Mucosa of descending colon (tissue), 3 donors: ENCODE results near the gene NR1D2. TPM values are rescaled to one million over a fixed set of nuclear protein-coding genes. Genes with fewer than 3 reads are reported as not detected.

Experiments used
- ATAC-seq: fragments of 200-7000 bp; cut with Tn5 transposase; one replicate; pipeline ENCODE4 v1.9.1; 2020; ENCODE audit warnings: mild to moderate bottlenecking, moderate library complexity
- DNase-seq, 3 donors: peaks; one replicate each; pipeline ENCODE4 v3.0.0-alpha.2; 2020
- H3K36me3 ChIP-seq: fragments of 200-600 bp; one replicate; pipeline ENCODE4 v1.8.0; 2021; ENCODE audit warnings: low read depth, mild to moderate bottlenecking
- H3K4me1 ChIP-seq: fragments of 200-600 bp; one replicate; pipeline ENCODE4 v1.8.0; 2021; ENCODE audit warnings: low read depth, mild to moderate bottlenecking
- H3K4me3 ChIP-seq: fragments of 200-600 bp; one replicate; pipeline ENCODE4 v1.8.0; 2021; ENCODE audit warnings: mild to moderate bottlenecking
- H3K9me3 ChIP-seq: fragments of 200-600 bp; one replicate; pipeline ENCODE4 v1.8.0; 2021; ENCODE audit warnings: mild to moderate bottlenecking
- CTCF ChIP-seq: fragments of 200-600 bp; IDR thresholded peaks from one replicate; pipeline ENCODE4 v1.8.0; 2022; ENCODE audit warnings: antibody characterized with exemption, mild to moderate bottlenecking
- intact Hi-C, 2 donors: fragments of 100-400 bp; cut with DNase I in 1 of 2; cut with micrococcal nuclease in 1 of 2; formaldehyde crosslinking; loops; one replicate each; pipeline versions ENCODE4 v1.11.0 to v1.11.1; 2022; cut with DNase I, micrococcal nuclease
- total RNA-seq, 3 donors: library from RNA; stranded (reverse); fragmentation: NEBNext Ultra II Directional in 2 of 3; extraction: Animal tissue kit (Norgen Biotek cat#: 25700) in 2 of 3; gene quantifications; one replicate each; pipeline versions ENCODE4 v1.2.1 to v1.2.4, GENCODE V29; 2021 to 2023
- donor health status: DM: no; HTN: no; CAD: no; lungs with moderate emphysema.
- donor health status: DM: no; HTN: no; CAD: no.
- donor health status: DM: no; HTN: yes; CAD: no.

NR1D2 gene
- total RNA-seq, 3 donors from 2014 or later = 16.5 to 37.8 (median 28.5) TPM

- DNase-seq (no peak), ATAC-seq (peak; percentile 54)
- H3K36me3 ChIP-seq = no peaks in the 10 kb centered on the region
- TF ChIP-seq CTCF = no peak
- intact Hi-C loops = no loop called here
- no peaks in the 10 kb centered on the region for H3K4me1 ChIP-seq
- no peak overlapping the region for H3K4me3 ChIP-seq
- H3K9me3 ChIP-seq = no peaks in the 10 kb centered on the region
Observed at GRCh38 chr3:23981955-23982354, 36.9 kb downstream of the NR1D2 start.

DNA sequence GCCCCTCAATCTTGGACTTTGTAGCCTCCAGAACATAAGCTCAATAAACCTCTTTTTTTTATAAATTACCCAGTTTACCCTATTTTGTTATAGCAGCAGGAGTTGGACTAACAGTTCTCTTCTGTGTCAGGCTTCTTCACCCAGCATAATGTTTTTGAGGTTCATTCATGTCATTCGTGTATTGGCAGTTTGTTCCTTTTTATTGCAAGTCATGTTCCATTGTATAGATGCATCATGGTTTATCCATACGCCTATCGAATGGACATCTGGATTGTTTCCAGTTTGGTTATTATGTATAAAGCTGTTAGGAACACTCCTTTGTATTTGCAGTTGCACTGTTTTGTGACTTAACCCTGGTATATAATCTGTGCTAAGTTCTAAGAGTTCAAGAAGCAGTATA is 39.8 kb downstream of the NR1D2 start:
- intact Hi-C loops = no loop called here
- no peak for DNase-seq
- Histone ChIP-seq H3K4me3 (no peak overlapping the region), H3K4me1 (no peaks in the 10 kb centered on the region), H3K9me3 (no peaks in the 10 kb centered on the region), H3K36me3 (no peaks in the 10 kb centered on the region)
- no peak for ATAC-seq
- no peak for TF ChIP-seq CTCF

DNA sequence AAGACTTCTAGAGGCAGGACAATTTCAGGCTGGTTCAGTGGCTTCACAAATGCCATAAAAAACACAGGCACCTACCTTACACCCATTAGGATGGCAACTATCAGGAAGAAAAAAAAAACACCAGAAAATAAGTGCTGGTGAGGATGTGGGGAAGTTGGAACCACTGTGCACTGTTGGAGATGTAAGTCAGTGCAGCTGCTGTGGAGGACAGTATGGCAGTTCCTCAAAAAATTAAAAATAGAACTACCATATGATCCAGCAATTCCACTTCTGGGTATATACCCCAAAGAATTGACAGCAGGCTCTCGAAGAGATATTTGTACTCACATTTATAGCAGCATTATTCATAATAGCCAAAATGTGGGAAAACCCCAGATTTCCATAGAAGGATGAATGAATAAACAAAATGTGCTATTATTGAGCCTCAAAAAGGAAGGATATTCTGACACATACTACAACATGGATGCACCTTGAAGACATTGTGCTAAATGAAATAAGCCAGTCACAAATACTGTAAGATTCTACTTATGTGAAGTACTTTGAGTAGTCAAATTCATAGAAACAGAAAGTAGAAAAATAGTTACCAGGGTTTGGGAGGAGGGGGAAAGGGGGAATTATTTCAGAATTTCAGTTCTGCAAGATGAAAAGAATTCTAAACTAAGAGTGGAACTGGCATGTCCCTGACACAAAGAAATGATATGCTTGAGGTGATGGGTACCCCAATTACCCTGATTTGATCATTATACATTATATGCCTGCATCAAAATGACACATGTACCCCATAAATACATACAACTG is 40.9 kb downstream of the NR1D2 start:
- ATAC-seq = no peak
- Histone ChIP-seq H3K36me3 (no peaks in the 10 kb centered on the region), H3K9me3 (no peaks in the 10 kb centered on the region), H3K4me3 (no peak overlapping the region), H3K4me1 (no peaks in the 10 kb centered on the region)
- intact Hi-C loops = no loop called here
- no peak for TF ChIP-seq CTCF
- no peak for DNase-seq

GRCh38 chr3:23987356-23987755 is 42.3 kb downstream of the NR1D2 start:
- intact Hi-C loops = no loop called here
- ATAC-seq = no peak

DNA sequence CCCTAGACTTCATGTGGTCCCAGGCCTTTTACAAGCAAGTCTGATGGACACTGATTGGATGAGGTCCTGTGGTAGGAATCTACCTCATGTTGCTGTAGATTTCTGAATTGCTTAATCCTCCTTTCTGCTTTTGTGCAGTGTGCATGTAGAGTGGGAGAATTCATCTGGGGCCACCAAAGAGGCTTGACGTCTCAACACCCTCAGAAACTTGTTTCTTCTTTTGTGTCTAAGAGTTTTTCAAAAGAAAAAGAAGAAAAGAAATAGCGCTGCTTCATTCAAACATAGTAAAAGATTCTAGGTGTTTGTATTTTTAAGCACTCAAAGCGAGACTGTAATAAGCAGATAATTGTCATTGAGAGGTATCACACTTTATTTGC is 46.2 kb downstream of the NR1D2 start:
- TF ChIP-seq CTCF = no peak
- Histone ChIP-seq H3K36me3 (no peaks in the 10 kb centered on the region), H3K9me3 (no peaks in the 10 kb centered on the region), H3K4me3 (no peak overlapping the region), H3K4me1 (no peaks in the 10 kb centered on the region)
- DNase-seq (no peak), ATAC-seq (no peak)
- intact Hi-C loops = no loop called here

More at GRCh38 chr3:23987356-23987755, 42.3 kb downstream of the NR1D2 start:
- Histone ChIP-seq H3K4me3 (no peak overlapping the region), H3K9me3 (no peaks in the 10 kb centered on the region), H3K36me3 (no peaks in the 10 kb centered on the region), H3K4me1 (no peaks in the 10 kb centered on the region)
- TF ChIP-seq CTCF = no peak
- DNase-seq = no peak
